Measurements from ENCODE around the gene MRRF. TPM values are rescaled to one million over a fixed set of nuclear protein-coding genes. Genes with fewer than 3 reads are reported as not detected.

MRRF gene
- polyA plus RNA-seq, 6 donors from 2014 or later: 11.8 to 25.4 (median 19.9) TPM

GRCh38 chr9:122364117-122364782, 99.6 kb downstream of the MRRF start:
- peaks cover 0 to 4% (median under 1%) of the 10 kb centered on the region in 7 donors for H3K9me3 Mint-ChIP-seq
- H3K27me3 Mint-ChIP-seq: no peaks in the 10 kb centered on the region
- no peak overlapping the region for H3K27ac Mint-ChIP-seq
- H3K4me1 Mint-ChIP-seq: peaks cover 7 to 27% (median 7%) of the 10 kb centered on the region in 3 donors
- no peak for ATAC-seq (ENCODE audit: low read depth in 2 of 2)
- no peak for DNase-seq
- no peaks in the 10 kb centered on the region for H3K36me3 Mint-ChIP-seq
- no peak overlapping the region for H3K4me3 Mint-ChIP-seq

GRCh38 chr9:122364783-122365150, 100.1 kb downstream of the MRRF start:
- ATAC-seq (ENCODE audit: low read depth in 2 of 2) (no peak), DNase-seq (no peak)
- peaks cover 7 to 28% (median 10%) of the 10 kb centered on the region in 3 donors for H3K4me1 Mint-ChIP-seq
- peaks cover 0 to 3% (median 0%) of the 10 kb centered on the region in 7 donors for H3K9me3 Mint-ChIP-seq
- H3K36me3 Mint-ChIP-seq: no peaks in the 10 kb centered on the region
- H3K27ac Mint-ChIP-seq: no peak overlapping the region
- H3K27me3 Mint-ChIP-seq: no peaks in the 10 kb centered on the region
- H3K4me3 Mint-ChIP-seq: no peak overlapping the region

GRCh38 chr9:122366074-122366660, 101.5 kb downstream of the MRRF start:
- Mint-ChIP-seq H3K4me3 (no peak overlapping the region), H3K9me3 (no peaks in the 10 kb centered on the region), H3K36me3 (no peaks in the 10 kb centered on the region), H3K27ac (no peak overlapping the region), H3K4me1 (peaks cover 17 to 39% (median 24%) of the 10 kb centered on the region in 3 donors), H3K27me3 (no peaks in the 10 kb centered on the region)
- ATAC-seq (ENCODE audit: low read depth in 2 of 2): no peak
- DNase-seq: no peak

GRCh38 chr9:122367065-122367464, 102.4 kb downstream of the MRRF start:
- no peaks in the 10 kb centered on the region for H3K27me3 Mint-ChIP-seq
- H3K4me1 Mint-ChIP-seq: peaks cover 24 to 47% (median 32%) of the 10 kb centered on the region in 3 donors
- H3K9me3 Mint-ChIP-seq: no peaks in the 10 kb centered on the region
- no peak for DNase-seq
- peak overlapping the region in 2 of 8 donors; percentile 48 to 78 for H3K4me3 Mint-ChIP-seq
- ATAC-seq (ENCODE audit: low read depth in 2 of 2): no peak
- H3K36me3 Mint-ChIP-seq: no peaks in the 10 kb centered on the region
- H3K27ac Mint-ChIP-seq: peak overlapping the region in 2 of 6 donors; percentile 36 to 44

GRCh38 chr9:122367774-122368460, 103.2 kb downstream of the MRRF start:
- H3K36me3 Mint-ChIP-seq: no peaks in the 10 kb centered on the region
- H3K4me3 Mint-ChIP-seq: peak overlapping the region in 2 of 8 donors; percentile 37 to 48
- no peaks in the 10 kb centered on the region for H3K9me3 Mint-ChIP-seq
- H3K27me3 Mint-ChIP-seq: no peaks in the 10 kb centered on the region
- ATAC-seq (ENCODE audit: low read depth in 2 of 2) (no peak), DNase-seq (no peak)
- peaks cover 29 to 56% (median 41%) of the 10 kb centered on the region in 3 donors for H3K4me1 Mint-ChIP-seq
- no peak overlapping the region for H3K27ac Mint-ChIP-seq

GRCh38 chr9:122368642-122369041, 104.0 kb downstream of the MRRF start:
- DNase-seq (no peak), ATAC-seq (ENCODE audit: low read depth in 2 of 2) (no peak)
- Mint-ChIP-seq H3K9me3 (no peaks in the 10 kb centered on the region), H3K27ac (no peak overlapping the region), H3K27me3 (no peaks in the 10 kb centered on the region), H3K36me3 (no peaks in the 10 kb centered on the region), H3K4me3 (peak overlapping the region in 3 of 8 donors; percentile 2 to 48 (median 37)), H3K4me1 (peaks cover 32 to 60% (median 45%) of the 10 kb centered on the region in 3 donors)

GRCh38 chr9:122370303-122370702, 105.6 kb downstream of the MRRF start:
- H3K4me3 Mint-ChIP-seq: peak overlapping the region; percentile 86 to 96 (median 92)
- H3K9me3 Mint-ChIP-seq: no peaks in the 10 kb centered on the region
- H3K4me1 Mint-ChIP-seq: peaks cover 32 to 73% (median 46%) of the 10 kb centered on the region in 3 donors
- peak overlapping the region; percentile 49 to 88 (median 86) for H3K27ac Mint-ChIP-seq
- ATAC-seq (ENCODE audit: low read depth in 2 of 2): peak; percentile 34 to 49
- DNase-seq: peak; percentile 26
- H3K36me3 Mint-ChIP-seq: no peaks in the 10 kb centered on the region
- H3K27me3 Mint-ChIP-seq: no peaks in the 10 kb centered on the region

- H3K4me3 Mint-ChIP-seq: peak within 1 kb of the TSS; percentile 86 to 96 (median 92)
- no peaks in the 10 kb centered on the region for H3K9me3 Mint-ChIP-seq
These were observed 106.4 kb downstream of the MRRF start, which contains the start of gene PTGS1 for GRCh38 chr9:122370869-122371755. PTGS1 (plus strand) TSS chr9:122371024; CDS start chr9:122371085, 61 bp downstream.

GRCh38 chr9:122371846-122372245, 107.2 kb downstream of the MRRF start:
- ATAC-seq (ENCODE audit: low read depth in 2 of 2): no peak
- DNase-seq: no peak
- Mint-ChIP-seq H3K4me1 (peaks cover 48 to 84% (median 62%) of the 10 kb centered on the region in 3 donors), H3K4me3 (peak overlapping the region; percentile 60 to 96 (median 92)), H3K27me3 (no peaks in the 10 kb centered on the region), H3K9me3 (no peaks in the 10 kb centered on the region), H3K27ac (peak overlapping the region in 1 of 6 donors; percentile 34), H3K36me3 (no peaks in the 10 kb centered on the region)

More at GRCh38 chr9:122370869-122371755, 106.4 kb downstream of the MRRF start, which contains the start of gene PTGS1:
- no peaks in the 10 kb centered on the region for H3K27me3 Mint-ChIP-seq
- H3K36me3 Mint-ChIP-seq: no peaks in the 10 kb centered on the region
- peaks cover 41 to 80% (median 55%) of the 10 kb centered on the region in 3 donors for H3K4me1 Mint-ChIP-seq
- DNase-seq (peak; percentile 64), ATAC-seq (ENCODE audit: low read depth in 2 of 2) (peak; percentile 87 to 88)
- peak within 1 kb of the TSS; percentile 76 to 89 (median 88) for H3K27ac Mint-ChIP-seq

GRCh38 chr9:122372856-122373845, 108.5 kb downstream of the MRRF start:
- DNase-seq (no peak), ATAC-seq (ENCODE audit: low read depth in 2 of 2) (no peak)
- no peaks in the 10 kb centered on the region for H3K27me3 Mint-ChIP-seq
- H3K27ac Mint-ChIP-seq: peak overlapping the region; percentile 7 to 93 (median 89)
- peaks cover 52 to 83% (median 69%) of the 10 kb centered on the region in 3 donors for H3K4me1 Mint-ChIP-seq
- H3K9me3 Mint-ChIP-seq: no peaks in the 10 kb centered on the region
- H3K4me3 Mint-ChIP-seq: peak overlapping the region in 6 of 8 donors; percentile 6 to 88 (median 63)
- no peaks in the 10 kb centered on the region for H3K36me3 Mint-ChIP-seq

- Mint-ChIP-seq H3K27me3 (no peaks in the 10 kb centered on the region), H3K27ac (peak overlapping the region in 2 of 6 donors; percentile 10 to 87), H3K4me3 (peak overlapping the region in 1 of 8 donors; percentile 73), H3K9me3 (peaks cover 0 to 2% (median 0%) of the 10 kb centered on the region in 7 donors), H3K36me3 (peaks cover 4 to 8% of the 10 kb centered on the region in 2 donors), H3K4me1 (peaks cover 51 to 73% (median 70%) of the 10 kb centered on the region in 3 donors)
- ATAC-seq (ENCODE audit: low read depth in 2 of 2) (no peak), DNase-seq (no peak)
These were observed 110.3 kb downstream of the MRRF start for GRCh38 chr9:122374885-122375420.

All from naive B cell (primary cell).